Activated T-cell treated with anti-CD3 and anti-CD28 coated beads for 24 hours (primary cell): ENCODE results near the gene FGR.
"Not testable (repeated sequence)": the region's sequence is repeated elsewhere in the genome, so short reads cannot be mapped to it uniquely, and the experiment has no call there.

ENCODE experiments used
- DNase-seq: peaks from one replicate; pipeline ENCODE4 v3.0.0-alpha.2; 2020; ENCODE audit warnings: low read depth

Gene FGR

GRCh38 chr1:27634177-27634984 lies 604 bp downstream of the FGR start:
- DNase-seq, result no peak

DNA sequence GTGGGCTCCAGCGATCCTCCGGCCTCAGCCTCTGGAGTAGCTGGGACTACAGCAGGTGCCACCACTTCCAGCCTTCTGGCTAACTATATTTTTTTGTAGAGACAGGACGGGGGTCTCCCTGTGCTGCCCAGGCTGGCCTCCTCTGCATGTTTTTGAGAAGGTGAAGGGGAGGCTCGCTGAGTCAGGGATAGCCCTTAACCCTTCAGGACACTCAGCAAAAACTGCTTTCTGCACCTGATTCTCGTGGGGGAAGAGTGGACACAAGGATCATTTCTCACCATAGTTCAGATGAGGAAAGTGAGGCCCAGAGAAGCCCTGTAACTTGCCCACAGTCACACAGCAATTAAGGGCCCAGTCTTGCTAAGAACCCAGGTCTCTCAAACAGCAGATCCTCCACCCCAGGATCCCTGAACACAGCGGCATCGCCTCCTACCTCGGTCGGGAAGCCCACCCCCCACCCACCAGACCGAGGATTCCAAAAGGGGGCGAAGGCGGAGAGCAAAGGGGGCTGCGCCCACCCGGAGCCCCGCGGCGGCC lies 1.3 kb downstream of the FGR start:
- DNase-seq, result no peak

DNA sequence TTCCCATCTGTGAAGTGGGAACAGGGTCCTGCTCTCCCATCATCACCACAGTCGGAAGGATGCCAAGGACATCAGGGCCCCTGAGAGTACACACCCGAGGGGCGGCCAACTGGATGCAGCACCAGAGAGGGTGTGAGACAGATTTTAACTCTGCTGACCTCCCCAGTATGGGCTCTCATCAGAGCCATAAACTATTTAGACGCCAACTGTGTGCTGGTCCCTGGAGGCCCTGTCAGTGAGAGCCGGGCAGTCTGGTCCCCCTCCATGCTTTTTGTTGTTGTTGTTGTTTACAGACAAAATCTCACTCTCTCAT lies 1.7 kb downstream of the FGR start:
- no peak for DNase-seq

- DNase-seq, result peak; percentile 46
Measured at GRCh38 chr1:27632387-27633297, 2.3 kb downstream of the FGR start.

GRCh38 chr1:27630859-27631491 lies 4.0 kb downstream of the FGR start:
- DNase-seq, result no peak

DNA sequence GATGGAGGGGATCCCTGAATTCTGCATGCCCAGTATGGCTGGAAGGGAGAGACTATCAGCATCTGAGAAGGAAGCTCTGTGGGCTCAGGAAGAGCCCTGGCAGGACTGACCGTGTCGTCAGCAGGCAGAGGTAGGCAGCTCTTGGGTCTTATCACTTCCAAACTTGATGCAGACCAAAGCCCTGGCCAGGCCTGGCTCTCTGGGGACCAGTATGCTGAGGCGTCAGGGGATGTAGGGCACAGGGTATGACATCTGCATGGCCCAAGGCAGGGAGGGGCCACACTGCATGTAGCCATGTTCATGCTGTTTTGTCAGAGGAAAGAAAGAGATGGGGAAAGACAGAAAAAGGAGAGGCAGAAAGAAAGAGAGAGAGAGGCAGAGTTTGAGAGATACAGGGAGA lies 6.3 kb downstream of the FGR start:
- DNase-seq, result no peak

- DNase-seq, result not testable (repeated sequence)
Measured at GRCh38 chr1:27627733-27628132, 7.3 kb downstream of the FGR start.

DNA sequence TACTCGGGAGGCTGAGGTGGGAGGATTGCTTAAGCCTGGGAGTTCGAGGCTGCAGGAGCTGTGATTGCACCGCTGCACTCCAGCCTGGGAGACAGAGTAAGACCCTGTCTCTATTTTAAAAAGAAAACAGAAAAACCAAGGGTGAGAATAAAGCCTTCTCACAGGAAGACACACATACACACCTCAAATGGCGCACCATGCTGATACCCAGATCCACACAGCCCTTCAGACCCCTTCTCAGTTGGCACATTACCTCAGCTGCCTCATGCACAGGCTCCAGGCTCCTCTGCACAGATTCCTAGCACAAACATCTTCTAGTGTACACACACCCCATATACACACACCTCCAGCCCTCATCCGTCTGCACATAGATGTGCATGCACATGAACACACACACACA lies 7.9 kb downstream of the FGR start:
- no peak for DNase-seq

DNA sequence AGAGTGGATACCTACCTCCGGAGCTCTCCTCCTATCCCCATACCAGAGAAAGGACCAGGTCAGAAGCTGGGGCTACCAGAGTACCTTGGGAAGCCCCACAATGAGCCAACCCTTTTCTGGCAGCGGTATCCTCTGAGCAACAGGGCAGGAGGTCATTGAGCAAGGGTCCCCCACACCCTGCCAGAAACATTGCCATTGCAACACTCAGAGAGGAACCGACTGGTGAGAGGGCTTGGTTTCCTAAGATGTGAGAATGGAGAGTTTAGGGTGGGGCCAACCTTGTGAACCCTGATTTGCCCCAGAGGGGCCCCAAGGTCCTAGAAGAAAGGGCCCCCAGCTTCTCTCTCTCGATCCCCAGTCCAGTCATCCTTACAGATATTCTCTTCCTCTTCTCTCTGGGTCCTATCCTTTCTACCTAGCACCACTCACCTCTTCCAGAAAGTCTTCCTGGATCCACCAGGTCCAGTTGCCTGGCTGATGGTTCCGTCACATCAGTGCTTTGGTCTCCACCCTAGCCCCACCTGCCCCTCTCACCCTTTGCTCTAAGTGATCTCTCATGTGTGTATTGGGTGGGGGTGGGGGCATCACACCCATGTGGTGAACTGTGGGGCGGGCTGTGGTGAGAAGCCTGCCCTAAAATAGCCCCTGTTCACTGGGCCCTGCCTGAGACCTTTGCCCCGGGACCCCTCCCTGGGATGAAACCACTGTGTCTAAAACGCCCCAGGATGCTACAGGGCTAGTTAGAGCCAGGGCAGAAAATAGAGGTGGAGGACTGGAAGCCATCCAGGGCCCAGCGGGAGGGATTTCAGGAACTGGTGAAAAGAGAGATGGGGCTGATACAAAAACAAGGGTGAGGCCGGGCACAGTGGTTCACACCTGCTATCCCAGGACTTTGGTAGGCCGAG lies 8.7 kb downstream of the FGR start:
- no peak for DNase-seq

GRCh38 chr1:27624467-27625178 lies 10.4 kb downstream of the FGR start:
- no peak for DNase-seq

- no peak for DNase-seq
Measured at GRCh38 chr1:27623327-27624212, 11.4 kb downstream of the FGR start.

GRCh38 chr1:27622828-27623227 lies 12.2 kb downstream of the FGR start:
- DNase-seq, result no peak

GRCh38 chr1:27621051-27621920 lies 13.7 kb downstream of the FGR start:
- DNase-seq, result no peak

DNA sequence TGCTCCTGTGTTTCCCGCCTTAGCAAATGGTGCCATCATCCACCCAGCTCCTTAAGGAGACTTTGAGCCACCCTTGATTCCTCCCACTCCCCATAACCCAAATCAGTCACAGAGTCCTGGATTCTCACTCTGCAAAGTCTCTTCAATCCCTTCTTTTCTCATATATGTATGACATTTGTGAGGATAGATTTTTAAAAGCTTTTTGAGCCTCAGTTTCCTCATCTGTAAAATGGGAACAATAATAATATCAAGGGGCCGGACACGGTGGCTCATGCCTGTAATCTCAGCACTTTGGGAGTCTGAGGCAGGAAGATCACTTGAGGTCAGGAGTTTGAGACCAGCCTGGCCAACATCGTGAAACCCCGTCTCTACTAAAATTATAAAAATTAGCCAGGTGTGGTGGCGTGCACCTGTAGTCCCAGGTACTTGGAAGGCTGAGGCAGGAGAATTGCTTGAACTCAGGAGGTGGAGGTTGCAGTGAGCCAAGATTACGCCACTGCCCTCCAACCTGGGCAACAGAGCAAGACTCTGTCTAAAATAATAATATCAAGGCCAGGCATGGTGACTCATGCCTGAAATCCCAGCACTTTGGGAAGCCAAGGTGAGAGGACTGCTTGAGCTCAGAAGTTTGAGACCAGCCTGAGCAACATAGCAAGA lies 15.1 kb downstream of the FGR start:
- not testable (repeated sequence) for DNase-seq

- no peak for DNase-seq
Measured at GRCh38 chr1:27618341-27619082, 16.5 kb downstream of the FGR start.

GRCh38 chr1:27617420-27617819 lies 17.6 kb downstream of the FGR start:
- DNase-seq, result no peak

DNA sequence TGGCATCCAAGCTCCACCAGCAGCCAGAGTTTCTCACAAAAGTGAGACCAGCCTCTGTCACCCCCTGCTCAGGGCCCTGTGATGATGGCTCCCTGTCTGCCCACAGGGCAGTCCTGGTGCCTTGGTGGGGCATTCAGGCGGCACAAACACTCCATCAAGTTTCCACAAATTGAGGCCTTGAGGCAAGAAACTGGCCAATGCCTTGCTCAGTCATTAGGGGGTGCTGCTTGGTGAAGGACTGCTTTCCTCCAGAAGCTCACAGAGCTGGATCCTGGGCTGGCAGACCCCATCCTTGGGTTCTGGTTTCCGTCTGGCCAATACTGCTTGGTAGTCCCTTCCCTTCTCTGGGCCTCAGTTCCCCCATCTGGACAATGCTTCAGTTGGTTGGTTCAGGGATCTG lies 18.5 kb downstream of the FGR start:
- DNase-seq, result no peak
